SK-N-MC (cell line): ENCODE results near the gene KAZN.

ENCODE experiments used
- EZH2 ChIP-seq: fragments of 200-600 bp; sonication (generic); IDR thresholded peaks from one replicate; pipeline ENCODE4 v1.6.1; 2017; ENCODE audit warnings: antibody characterized with exemption
- FOXP2 ChIP-seq: optimal IDR thresholded peaks from 2 replicates; pipeline ENCODE3; 2011; ENCODE audit warnings: mild to moderate bottlenecking, moderate library complexity; ENCODE audit not compliant: insufficient read depth; ENCODE audit errors: extremely low read length, control extremely low read depth
- POLR2AphosphoS5 ChIP-seq: IDR thresholded peaks from 2 replicates; pipeline ENCODE4 v1.6.1; 2012; ENCODE audit warnings: mild to moderate bottlenecking, low read depth, low read length, borderline replicate concordance

DNA sequence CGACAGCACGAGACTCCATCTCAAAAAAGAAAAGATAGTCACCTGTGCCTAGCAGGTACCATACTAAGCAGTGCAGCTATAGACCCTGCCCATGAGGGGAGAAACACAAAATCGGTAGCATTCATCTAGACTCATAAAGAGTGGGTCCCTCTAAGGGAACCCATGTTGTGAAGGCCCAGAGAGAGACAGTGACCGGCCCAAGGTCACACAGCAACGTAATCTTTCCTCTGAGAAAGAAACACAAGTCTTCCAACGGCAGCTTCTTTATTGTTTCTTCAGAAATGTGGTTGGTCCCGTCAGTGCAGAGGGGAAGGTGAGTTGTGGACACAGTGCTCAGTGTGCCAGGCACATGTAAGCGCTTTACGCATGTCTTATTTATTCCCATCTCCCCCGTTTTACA is 356.4 kb downstream of the KAZN start:
- TF ChIP-seq EZH2 (no peak), POLR2AphosphoS5 (no peak), FOXP2 (no peak)
